H9 (cell line): ENCODE data around the gene CCDC149. TPM values are rescaled to one million over a fixed set of nuclear protein-coding genes. Genes with fewer than 3 reads are reported as not detected.

Experiments
- DNase-seq: peaks from one replicate; pipeline ENCODE4 v3.0.0-alpha.2; 2017
- H2AFZ ChIP-seq: one replicate; pipeline ENCODE4 v1.6.1; 2013; ENCODE audit warnings: mild to moderate bottlenecking, low read length, control low read depth, moderate library complexity
- H2AK5ac ChIP-seq: 2 replicates; pipeline ENCODE4 v1.6.1; 2013; ENCODE audit warnings: low read length, control low read depth, mixed read lengths; ENCODE audit not compliant: insufficient read length
- H2BK120ac ChIP-seq: one replicate; pipeline ENCODE4 v1.6.1; 2013; ENCODE audit warnings: low read depth, mild to moderate bottlenecking, low read length, control low read depth, inconsistent platforms; ENCODE audit not compliant: poor library complexity, severe bottlenecking
- H2BK12ac ChIP-seq: 2 replicates; pipeline ENCODE4 v1.6.1; 2013; ENCODE audit warnings: low read length, control low read depth, mixed read lengths, low read depth; ENCODE audit not compliant: insufficient read length
- H2BK15ac ChIP-seq: 2 replicates; pipeline ENCODE4 v1.6.1; 2013; ENCODE audit warnings: low read depth, low read length, control low read depth
- H2BK20ac ChIP-seq: one replicate; pipeline ENCODE4 v1.6.1; 2013; ENCODE audit warnings: low read depth, mild to moderate bottlenecking, low read length, control low read depth, inconsistent platforms; ENCODE audit not compliant: poor library complexity, severe bottlenecking
- H2BK5ac ChIP-seq: 2 replicates; pipeline ENCODE4 v1.6.1; 2013; ENCODE audit warnings: low read length, control low read depth, mixed read lengths; ENCODE audit not compliant: insufficient read length
- H3K14ac ChIP-seq: 2 replicates; pipeline ENCODE4 v1.6.1; 2013; ENCODE audit warnings: low read length, control low read depth; ENCODE audit not compliant: insufficient read depth
- H3K18ac ChIP-seq: 2 replicates; pipeline ENCODE4 v1.6.1; 2013; ENCODE audit warnings: low read depth, mild to moderate bottlenecking, mixed read lengths, low read length, control low read depth; ENCODE audit not compliant: insufficient read length
- H3K23ac ChIP-seq: 2 replicates; pipeline ENCODE4 v1.6.1; 2013; ENCODE audit warnings: low read length, control low read depth, mixed read lengths, low read depth; ENCODE audit not compliant: insufficient read length
- H3K23me2 ChIP-seq: 2 replicates; pipeline ENCODE4 v1.6.1; 2013; ENCODE audit warnings: low read depth, mild to moderate bottlenecking, mixed read lengths, low read length, control low read depth; ENCODE audit not compliant: insufficient read length, poor library complexity, severe bottlenecking
- H3K27ac ChIP-seq: 2 replicates; pipeline ENCODE4 v1.5.1; 2013; ENCODE audit warnings: low read length, control low read depth, mixed read lengths, low read depth; ENCODE audit not compliant: insufficient read length
- H3K27me3 ChIP-seq: 2 replicates; pipeline ENCODE4 v1.6.1; 2013; ENCODE audit warnings: low read length, control low read depth, inconsistent platforms; ENCODE audit not compliant: insufficient read depth
- H3K4ac ChIP-seq: 2 replicates; pipeline ENCODE4 v1.6.1; 2013; ENCODE audit warnings: low read depth, mild to moderate bottlenecking, control low read depth, inconsistent platforms, low read length, moderate library complexity
- H3K4me1 ChIP-seq: 2 replicates; pipeline ENCODE4 v1.6.1; 2013; ENCODE audit warnings: low read length, control low read depth, inconsistent platforms; ENCODE audit not compliant: insufficient read depth
- H3K4me2 ChIP-seq: 2 replicates; pipeline ENCODE4 v1.6.1; 2013; ENCODE audit warnings: low read length, control low read depth, mixed read lengths; ENCODE audit not compliant: insufficient read length, insufficient read depth
- H3K56ac ChIP-seq: 2 replicates; pipeline ENCODE4 v1.6.1; 2013; ENCODE audit warnings: low read depth, mild to moderate bottlenecking, mixed read lengths, low read length, control low read depth; ENCODE audit not compliant: insufficient read length
- H3K79me1 ChIP-seq: 2 replicates; pipeline ENCODE4 v1.6.1; 2013; ENCODE audit warnings: low read depth, mild to moderate bottlenecking, moderate library complexity, low read length, control low read depth, inconsistent platforms; ENCODE audit not compliant: insufficient read depth, poor library complexity, severe bottlenecking
- H3K79me2 ChIP-seq: 2 replicates; pipeline ENCODE4 v1.6.1; 2013; ENCODE audit warnings: low read length, control low read depth, inconsistent platforms; ENCODE audit not compliant: insufficient read depth
- H3K9ac ChIP-seq: 2 replicates; pipeline ENCODE4 v1.6.1; 2013; ENCODE audit warnings: low read length, control low read depth, mixed read lengths; ENCODE audit not compliant: insufficient read length; ENCODE audit errors: extremely low read depth
- H3K9me3 ChIP-seq: one replicate; pipeline ENCODE4 v1.6.1; 2013; ENCODE audit warnings: low read depth, low read length, inconsistent platforms; ENCODE audit not compliant: control insufficient read depth
- H3T11ph ChIP-seq: one replicate; pipeline ENCODE4 v1.6.1; 2013; ENCODE audit warnings: mild to moderate bottlenecking, low read length, control low read depth, inconsistent platforms
- H4K20me1 ChIP-seq: one replicate; pipeline ENCODE4 v1.6.1; 2013; ENCODE audit not compliant: control insufficient read depth, insufficient read length, insufficient read depth
- H4K5ac ChIP-seq: 2 replicates; pipeline ENCODE4 v1.6.1; 2013; ENCODE audit warnings: low read depth, mild to moderate bottlenecking, mixed read lengths, low read length, control low read depth; ENCODE audit not compliant: insufficient read length
- H4K8ac ChIP-seq: replicated peaks from 2 replicates; pipeline ENCODE4 v1.6.1; 2013; ENCODE audit warnings: low read length, control low read depth, mixed read lengths, low read depth; ENCODE audit not compliant: insufficient read length
- H4K91ac ChIP-seq: 2 replicates; pipeline ENCODE4 v1.6.1; 2013; ENCODE audit warnings: low read depth, mild to moderate bottlenecking, moderate library complexity, mixed read lengths, low read length, control low read depth; ENCODE audit not compliant: insufficient read length
- H3K27ac Mint-ChIP-seq, 3 experiments: 2 replicates in 2 of 3; 3 replicates in 1 of 3; pipeline ENCODE4 v1.8.0; 2020 to 2021; ENCODE audit warnings: mixed read lengths in 3 of 3, mild to moderate bottlenecking in 1 of 3, moderate library complexity in 1 of 3
- H3K27me3 Mint-ChIP-seq: 2 replicates; pipeline ENCODE4 v1.8.0; 2021; ENCODE audit warnings: low read depth, mild to moderate bottlenecking, moderate library complexity, mixed read lengths
- H3K36me3 Mint-ChIP-seq, 3 experiments: 2 replicates in 2 of 3; 3 replicates in 1 of 3; pipeline ENCODE4 v1.8.0; 2020 to 2021; ENCODE audit warnings: low read depth in 3 of 3, mixed read lengths in 3 of 3; ENCODE audit not compliant: insufficient read depth in 1 of 3
- H3K4me1 Mint-ChIP-seq, 2 experiments: 2 replicates each; pipeline ENCODE4 v1.8.0; 2020; ENCODE audit warnings: mixed read lengths in 2 of 2
- H3K4me3 Mint-ChIP-seq, 2 experiments: 2 replicates in 1 of 2; 3 replicates in 1 of 2; pipeline ENCODE4 v1.8.0; 2020 to 2021; ENCODE audit warnings: mild to moderate bottlenecking in 2 of 2, mixed read lengths in 2 of 2, moderate library complexity in 1 of 2
- H3K9me3 Mint-ChIP-seq, 2 experiments: 2 replicates in 1 of 2; 3 replicates in 1 of 2; pipeline ENCODE4 v1.8.0; 2020; ENCODE audit warnings: mild to moderate bottlenecking in 2 of 2, mixed read lengths in 2 of 2, moderate library complexity in 1 of 2
- CTCF ChIP-seq: fragments of 200-600 bp; sonication (generic); conservative IDR thresholded peaks from 3 replicates; pipeline ENCODE4 v1.8.0; 2021; ENCODE audit warnings: antibody characterized with exemption, mild to moderate bottlenecking
- WGBS: extraction: QIAGEN DNeasy Blood & Tissue Kit; methylation state at CpG from one replicate; pipeline ENCODE4 v1.1.7; 2013; ENCODE audit warnings: missing lambda C conversion rate, low lambda C conversion rate, mixed read lengths; ENCODE audit not compliant: insufficient read length; ENCODE audit errors: extremely low coverage; 5-methylcytosine and 5-hydroxymethylcytosine counted together
- total RNA-seq: library from RNA; stranded (reverse); gene quantifications from 2 replicates; pipeline ENCODE4 v1.2.1, GENCODE V29; 2021

CCDC149 gene
- total RNA-seq, 1 experiment from 2014 or later, result 4.5 TPM

- H2BK120ac ChIP-seq, result no peak overlapping the region
- no peaks in the 10 kb centered on the region for H3K23me2 ChIP-seq
- H3K79me2 ChIP-seq, result no peaks in the 10 kb centered on the region
- DNase-seq, result no peak
- no peak overlapping the region for H3K27ac ChIP-seq
- H2BK15ac ChIP-seq, result no peak overlapping the region
- H3K18ac ChIP-seq, result no peak overlapping the region
- no peaks in the 10 kb centered on the region for H3K4me1 ChIP-seq
- H3K14ac ChIP-seq, result no peak overlapping the region
- H4K5ac ChIP-seq, result no peak overlapping the region
- H4K91ac ChIP-seq, result no peak overlapping the region
- no peaks in the 10 kb centered on the region; a peak in 1 of 5 replicates for H3K9me3 Mint-ChIP-seq
- no peaks in the 10 kb centered on the region for H3K27me3 ChIP-seq
- no peak overlapping the region for H3K27ac Mint-ChIP-seq
- H3K4me1 Mint-ChIP-seq, result peaks cover 14 to 16% of the 10 kb centered on the region in 2 experiments
- H3K27me3 Mint-ChIP-seq, result no peaks in the 10 kb centered on the region; the same call in none of the 2 replicates
- no peaks in the 10 kb centered on the region for H3K79me1 ChIP-seq
- no peak overlapping the region for H3K23ac ChIP-seq
- H3K4me3 Mint-ChIP-seq, result no peak overlapping the region
- H4K20me1 ChIP-seq, result no peaks in the 10 kb centered on the region
- no peak overlapping the region for H3K4me2 ChIP-seq
- H2AK5ac ChIP-seq, result no peak overlapping the region
- H3K9me3 ChIP-seq, result no peaks in the 10 kb centered on the region
- H3K4ac ChIP-seq, result no peak overlapping the region
- no CpG with 5 or more reads among the region's 5 CpGs for WGBS
- no peak overlapping the region for H2BK20ac ChIP-seq
- no peaks in the 10 kb centered on the region; a peak in 1 of 7 replicates for H3K36me3 Mint-ChIP-seq
- H3T11ph ChIP-seq, result no peak overlapping the region
- no peak overlapping the region for H4K8ac ChIP-seq
- H2BK12ac ChIP-seq, result no peak overlapping the region
- H3K56ac ChIP-seq, result no peak overlapping the region
- no peak for TF ChIP-seq CTCF
- H2BK5ac ChIP-seq, result no peak overlapping the region
- H2AFZ ChIP-seq, result no peak overlapping the region
- H3K9ac ChIP-seq, result no peak overlapping the region
Measured at GRCh38 chr4:24772061-24772705, 140.7 kb downstream of the CCDC149 start.
